Activated CD8-positive, alpha-beta memory T cell treated with anti-CD3 and anti-CD28 coated beads, Interleukin-2, amount 50 U/mL, for 1 hour (primary cell): ENCODE data around the gene GAS6.
"Not testable (repeated sequence)": the region's sequence is repeated elsewhere in the genome, so short reads cannot be mapped to it uniquely, and the experiment has no call there.

ENCODE experiments used
- DNase-seq: peaks from one replicate; pipeline ENCODE4 v3.0.0-alpha.2; 2020; ENCODE audit errors: extremely low read depth

Gene GAS6

DNA sequence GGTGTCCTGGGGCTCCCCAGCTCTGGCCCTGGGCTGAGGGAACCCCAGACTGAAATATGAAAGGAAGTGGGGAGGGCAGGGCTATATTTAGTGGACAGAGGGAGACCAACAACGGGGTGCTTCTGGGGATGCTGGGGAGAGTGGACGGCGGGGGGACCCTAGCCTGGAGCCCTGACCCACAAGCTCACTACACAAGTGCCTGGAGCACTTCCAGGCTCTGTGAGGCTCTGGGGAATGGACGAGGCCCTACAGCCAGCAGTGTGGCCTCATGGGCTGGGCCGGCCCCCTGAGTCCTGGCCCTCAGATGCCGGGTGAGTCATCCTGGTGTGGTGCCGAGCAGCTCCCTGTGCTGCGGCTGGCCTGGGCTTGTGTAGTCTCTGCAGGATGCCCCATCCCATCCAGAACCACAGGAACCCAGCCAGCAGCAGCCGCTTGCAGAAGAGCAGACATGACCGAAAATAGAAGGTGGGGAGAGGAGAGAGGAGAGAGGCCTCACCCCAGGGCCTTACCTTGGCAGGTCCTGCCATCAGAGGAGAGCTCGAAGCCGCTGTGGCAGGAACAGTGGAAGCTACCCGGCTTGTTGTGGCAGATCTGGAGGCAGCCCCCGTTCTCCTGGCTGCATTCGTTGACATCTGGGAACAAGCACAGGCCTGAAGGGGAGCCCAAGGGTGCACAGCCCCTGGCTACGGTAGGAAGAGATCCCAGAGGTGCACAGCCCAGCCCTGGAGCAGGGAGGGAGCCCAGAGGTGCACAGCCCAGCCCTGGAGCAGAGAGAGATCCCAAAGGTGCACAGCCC, 26.1 kb downstream of the GAS6 start:
- DNase-seq, result no peak

DNA sequence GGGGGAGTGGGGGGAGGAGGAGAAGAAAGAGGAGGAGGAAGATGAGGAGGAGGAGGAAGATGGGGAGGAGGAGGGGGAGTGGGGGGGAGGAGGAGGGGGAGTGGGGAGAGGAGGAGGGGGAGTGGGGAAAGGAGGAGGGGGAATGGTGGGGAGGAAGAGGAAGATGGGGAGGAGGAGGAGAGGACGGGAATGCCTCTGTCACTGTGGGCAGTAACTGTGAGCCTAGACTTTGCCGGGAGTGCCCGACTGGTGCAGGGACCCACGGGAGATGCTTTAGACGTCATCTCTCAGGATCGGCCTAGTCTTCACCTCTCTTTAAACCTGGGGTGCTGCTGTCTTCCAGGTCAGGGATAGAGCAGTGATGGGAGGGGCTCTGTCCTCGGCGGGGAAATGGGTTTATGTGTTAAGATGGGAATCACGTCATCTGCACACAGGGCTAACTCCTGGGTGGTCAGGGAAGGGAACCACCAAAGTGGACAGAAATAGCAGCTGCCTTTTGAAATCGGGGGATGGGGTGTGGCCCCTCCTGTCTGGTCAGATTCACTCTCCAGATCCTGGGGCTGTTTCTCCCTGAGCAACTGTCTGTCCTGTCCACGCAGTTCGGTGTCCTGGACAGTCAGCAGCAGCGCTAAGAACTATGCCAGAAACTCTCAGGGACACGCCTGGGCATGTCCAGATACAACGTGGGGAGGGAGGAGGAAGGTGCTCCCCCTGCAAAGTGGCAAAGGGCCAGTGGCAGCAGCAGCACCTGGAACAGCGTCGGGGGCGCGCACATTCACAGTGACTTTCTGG, 26.9 kb downstream of the GAS6 start:
- no peak for DNase-seq

- no peak for DNase-seq
Measured at GRCh38 chr13:113835461-113836270, 28.2 kb downstream of the GAS6 start.

DNA sequence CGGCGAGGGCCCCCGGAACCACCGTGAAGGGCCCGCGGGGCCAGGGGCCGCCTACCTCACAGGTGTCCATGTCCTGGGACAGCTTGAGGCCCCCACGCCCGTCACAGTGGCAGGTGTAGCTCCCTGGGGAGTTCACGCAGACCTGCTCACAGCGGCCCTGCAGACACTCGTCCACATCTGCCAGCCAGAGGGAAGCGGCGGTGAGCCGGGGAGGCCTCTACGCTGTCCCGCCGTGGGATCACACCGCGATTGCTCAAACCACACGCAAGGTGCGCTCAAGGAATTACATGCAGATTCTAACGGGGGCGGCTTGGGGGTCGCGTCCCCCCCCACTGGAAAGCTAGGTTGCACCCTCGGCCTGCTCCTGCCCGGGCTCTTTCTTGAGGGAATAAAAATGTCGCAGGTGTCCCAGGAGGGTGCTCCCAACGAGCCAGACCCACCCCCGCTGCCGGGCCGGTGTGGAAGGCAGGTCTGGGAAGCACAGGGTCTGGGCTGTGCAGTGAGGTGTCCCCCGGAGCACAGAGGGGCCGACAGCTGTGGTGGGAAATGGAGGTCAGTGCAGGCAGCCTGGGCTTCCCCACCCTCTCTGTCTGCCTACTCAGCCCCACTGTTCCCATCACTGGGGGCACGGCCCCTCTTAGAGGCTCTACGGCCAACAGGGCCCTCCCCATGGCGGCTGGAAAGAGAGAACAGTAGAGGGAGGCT, 29.2 kb downstream of the GAS6 start:
- DNase-seq, result no peak

DNA sequence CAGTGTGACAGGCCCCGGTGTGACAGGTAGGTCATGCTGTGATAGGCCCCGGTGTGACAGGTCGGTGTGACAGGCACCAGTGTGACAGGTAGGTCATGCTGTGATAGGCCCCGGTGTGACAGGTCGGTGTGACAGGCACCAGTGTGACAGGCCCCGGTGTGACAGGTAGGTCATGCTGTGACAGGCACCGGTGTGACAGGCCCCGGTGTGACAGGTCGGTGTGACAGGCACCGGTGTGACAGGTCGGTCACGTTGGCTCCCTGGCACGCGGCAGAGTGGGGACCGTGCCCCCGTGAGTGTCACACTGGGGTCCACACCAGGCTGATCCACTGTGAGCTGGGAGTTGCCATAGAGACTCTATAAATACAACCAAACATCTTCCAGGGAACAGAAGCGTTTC, 29.9 kb downstream of the GAS6 start:
- DNase-seq, result not testable (repeated sequence)

GRCh38 chr13:113833111-113833830, 30.6 kb downstream of the GAS6 start:
- no peak for DNase-seq

DNA sequence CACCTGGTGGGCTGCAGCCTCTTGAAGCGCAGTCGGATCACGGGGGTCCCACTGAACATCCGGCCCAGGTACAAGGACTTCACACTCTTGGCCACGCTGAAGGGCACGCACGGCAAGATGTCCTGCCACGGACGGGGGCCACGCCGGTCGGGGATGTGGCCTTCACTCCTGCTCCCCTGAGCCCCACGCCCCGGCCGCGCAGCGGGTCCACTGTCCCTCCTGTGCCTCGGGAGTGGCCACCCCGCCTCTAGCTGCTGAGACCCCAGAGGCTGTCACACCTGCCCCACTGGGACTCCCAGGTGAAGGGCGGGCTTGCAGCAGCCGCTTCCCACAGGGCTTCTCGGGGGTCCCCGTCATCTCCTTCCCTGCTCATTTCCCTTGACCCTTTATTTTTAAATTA, 31.2 kb downstream of the GAS6 start:
- DNase-seq, result no peak

DNA sequence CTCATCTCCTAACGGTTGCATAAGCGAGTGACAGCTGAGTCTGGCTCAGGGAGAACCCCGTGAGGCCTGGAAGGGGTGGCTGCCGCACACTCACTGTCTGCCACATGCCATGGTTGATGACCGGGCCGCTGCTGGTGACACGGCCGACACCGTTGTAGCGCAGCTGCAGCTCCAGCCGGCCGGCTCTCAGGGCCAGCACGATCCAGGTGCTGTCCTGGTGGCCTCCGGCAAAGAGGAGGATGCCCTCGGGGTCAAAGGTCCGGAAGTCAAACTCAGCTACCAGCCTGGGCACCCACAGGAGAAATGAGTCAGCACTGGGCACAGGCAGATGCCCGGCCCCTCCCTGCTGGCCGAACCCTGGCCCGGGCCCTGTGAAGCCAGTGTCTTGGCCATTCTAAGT, 31.7 kb downstream of the GAS6 start:
- DNase-seq, result no peak

DNA sequence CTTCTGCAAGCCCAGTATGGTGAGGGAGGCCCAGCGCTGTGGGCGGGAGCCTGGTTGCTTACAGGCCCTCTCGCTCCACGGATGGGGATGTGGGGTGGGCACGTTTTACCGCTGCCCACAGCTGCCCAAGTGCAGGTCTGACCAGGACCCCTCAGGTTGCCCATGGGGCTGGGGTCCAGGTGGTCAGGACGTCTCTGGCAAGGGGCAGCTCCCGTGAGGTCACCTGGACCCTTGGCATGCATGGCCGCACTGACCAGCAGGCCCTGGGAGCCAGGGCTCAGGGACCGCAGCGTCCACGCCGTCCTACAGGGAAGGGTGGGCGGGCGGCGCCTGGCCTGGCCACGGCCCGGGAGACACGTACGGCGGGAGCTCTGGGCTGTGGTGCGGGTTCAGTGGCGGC, 32.8 kb downstream of the GAS6 start:
- no peak for DNase-seq

DNA sequence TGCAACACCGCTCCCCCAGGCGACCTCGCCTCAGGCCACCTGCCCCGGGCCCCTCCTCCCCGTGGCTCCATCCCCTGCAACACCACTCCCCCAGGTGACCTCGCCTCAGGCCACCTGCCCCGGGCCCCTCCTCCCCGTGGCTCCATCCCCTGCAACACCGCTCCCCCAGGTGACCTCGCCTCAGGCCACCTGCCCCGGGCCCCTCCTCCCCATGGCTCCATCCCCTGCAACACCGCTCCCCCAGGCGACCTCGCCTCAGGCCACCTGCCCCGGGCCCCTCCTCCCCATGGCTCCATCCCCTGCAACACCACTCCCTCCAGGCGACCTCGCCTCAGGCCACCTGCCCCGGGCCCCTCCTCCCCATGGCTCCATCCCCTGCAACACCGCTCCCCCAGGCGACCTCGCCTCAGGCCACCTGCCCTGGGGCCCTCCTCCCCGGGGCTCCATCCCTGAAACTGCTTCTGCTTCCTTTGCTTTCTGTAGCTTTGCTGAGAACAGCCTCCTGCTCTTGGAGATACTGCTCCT, 33.4 kb downstream of the GAS6 start:
- not testable (repeated sequence) for DNase-seq

DNA sequence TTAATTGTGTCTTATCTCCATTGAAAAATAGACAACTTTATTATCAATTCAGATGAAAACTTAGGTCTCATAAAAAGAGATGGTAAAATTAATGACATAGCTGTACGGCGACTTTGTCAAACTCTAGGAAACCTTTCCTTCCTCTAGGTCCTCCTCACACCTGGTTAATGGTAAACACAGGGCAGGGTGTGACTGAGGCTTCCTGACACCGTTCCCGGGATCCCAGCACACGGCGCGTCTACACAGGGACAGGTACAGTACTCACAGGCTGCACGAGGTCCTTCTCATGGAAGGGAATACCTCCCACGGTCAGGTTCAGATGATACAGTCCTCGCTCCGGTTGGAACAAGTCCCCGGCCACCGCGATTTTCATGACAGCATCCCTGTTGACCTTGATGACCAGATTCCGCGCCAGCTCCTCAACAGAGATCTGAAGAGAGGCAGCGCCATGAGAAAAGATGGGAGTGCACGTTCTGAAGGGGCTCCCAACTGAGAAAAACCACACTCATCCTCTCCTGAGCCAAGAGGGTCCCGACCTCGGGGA, 35.5 kb downstream of the GAS6 start:
- no peak for DNase-seq

GRCh38 chr13:113827021-113827420, 36.9 kb downstream of the GAS6 start:
- no peak for DNase-seq

DNA sequence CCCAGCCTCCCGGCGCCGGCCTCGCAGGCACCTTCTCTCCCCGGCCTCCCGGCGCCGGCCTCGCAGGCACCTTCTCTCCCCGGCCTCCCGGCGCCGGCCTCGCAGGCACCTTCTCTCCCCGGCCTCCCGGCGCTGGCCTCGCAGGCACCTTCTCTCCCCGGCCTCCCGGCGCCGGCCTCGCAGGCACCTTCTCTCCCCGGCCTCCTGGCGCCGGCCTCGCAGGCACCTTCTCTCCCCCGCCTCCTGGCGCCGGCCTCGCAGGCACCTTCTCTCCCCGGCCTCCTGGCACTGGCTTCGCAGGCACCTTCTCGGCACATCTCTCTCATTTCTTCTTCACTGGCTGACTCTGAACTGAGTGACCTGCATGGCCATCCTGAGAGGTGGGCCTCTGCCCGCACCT, 37.4 kb downstream of the GAS6 start:
- DNase-seq, result not testable (repeated sequence)

DNA sequence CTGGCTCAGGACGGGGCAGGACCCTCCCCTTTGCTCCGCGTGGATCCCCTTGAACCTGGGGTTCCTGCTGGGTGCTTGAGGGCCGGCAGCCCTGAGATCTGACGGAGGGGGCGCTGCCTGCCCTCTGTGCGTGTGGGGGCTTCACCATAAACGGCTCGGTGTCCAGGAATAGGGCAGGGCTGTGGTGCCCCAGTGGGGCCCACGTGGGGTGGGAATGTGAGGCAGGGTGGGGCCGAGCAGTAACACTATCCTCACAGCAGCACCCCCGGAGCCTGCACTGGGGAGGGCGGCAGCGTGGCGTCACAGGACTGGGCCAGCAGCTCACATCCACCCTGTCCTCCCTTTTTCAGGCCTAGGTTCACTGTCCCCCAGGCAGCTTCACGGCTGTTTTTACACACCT, 38.0 kb downstream of the GAS6 start:
- DNase-seq, result no peak

- no peak for DNase-seq
Measured at GRCh38 chr13:113823771-113824170, 40.1 kb downstream of the GAS6 start.

GRCh38 chr13:113822956-113823744, 40.7 kb downstream of the GAS6 start:
- no peak for DNase-seq

- DNase-seq, result no peak
Measured at GRCh38 chr13:113822266-113822665, 41.6 kb downstream of the GAS6 start.

GRCh38 chr13:113821847-113822246, 42.0 kb downstream of the GAS6 start:
- DNase-seq, result no peak

DNA sequence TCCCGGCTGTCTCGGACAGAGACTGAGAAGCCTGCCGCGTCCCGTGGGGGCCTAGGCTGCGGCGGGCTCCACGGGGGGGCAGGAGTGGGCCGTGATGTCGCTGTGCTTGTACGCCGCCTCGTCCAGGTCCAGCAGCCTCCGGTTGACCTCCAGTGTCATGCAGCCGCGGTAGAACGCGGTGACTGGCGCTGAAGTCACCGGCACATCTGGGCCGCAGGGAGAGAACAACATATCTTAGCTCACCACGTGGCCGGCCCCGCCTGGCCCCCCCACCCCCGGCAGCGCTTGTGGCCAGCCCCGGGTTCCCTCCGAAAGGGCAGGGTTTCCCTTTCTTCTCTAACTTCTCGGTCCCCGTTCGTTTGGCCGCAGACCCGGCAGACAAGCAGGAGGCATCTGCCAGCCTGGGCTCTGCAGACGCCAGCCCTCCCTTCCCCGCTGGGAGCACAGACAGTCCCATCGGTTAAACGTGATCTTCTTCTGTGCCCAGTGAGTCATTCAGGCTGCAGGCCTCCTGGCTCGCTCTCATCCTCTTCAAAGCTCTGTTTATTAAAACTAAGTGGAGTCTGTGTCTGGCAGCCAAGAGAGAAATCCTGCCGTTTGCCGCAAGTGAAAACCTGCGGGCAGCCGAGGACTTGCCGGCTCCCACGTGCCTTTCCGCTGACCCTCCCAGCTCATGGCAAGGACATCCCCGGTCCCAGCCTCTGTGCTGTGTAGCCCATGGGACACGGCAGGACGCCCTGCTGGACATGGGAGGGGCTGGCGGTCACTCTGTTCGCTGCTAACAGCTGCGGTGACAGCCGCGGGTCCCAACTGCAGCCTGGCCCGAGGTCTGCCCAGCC, 42.8 kb downstream of the GAS6 start:
- no peak for DNase-seq
